GM19463 (cell line): Measurements from ENCODE around the gene CADPS2.
A peak's percentile ranks its signal among the peaks of the same experiment; 100 is the strongest.

Source experiments
- ATAC-seq: cut with Tn5 transposase; IDR thresholded peaks from one replicate; pipeline ENCODE4 v1.9.1; 2021; ENCODE audit warnings: mild to moderate bottlenecking, moderate library complexity; ENCODE audit not compliant: unreplicated experiment

CADPS2 gene

GRCh38 chr7:122327969-122328368 lies 558.3 kb downstream of the CADPS2 start:
- no peak for ATAC-seq

GRCh38 chr7:122316467-122317388 lies 569.5 kb downstream of the CADPS2 start:
- no peak for ATAC-seq

- ATAC-seq = no peak
These were observed 570.5 kb downstream of the CADPS2 start for GRCh38 chr7:122315507-122316466.

GRCh38 chr7:122314284-122314683 lies 572.0 kb downstream of the CADPS2 start:
- no peak for ATAC-seq

GRCh38 chr7:122312789-122313188 lies 573.5 kb downstream of the CADPS2 start:
- no peak for ATAC-seq

GRCh38 chr7:122311734-122312450 lies 574.4 kb downstream of the CADPS2 start:
- no peak for ATAC-seq

GRCh38 chr7:122311050-122311700 lies 575.1 kb downstream of the CADPS2 start:
- no peak for ATAC-seq

- peak; percentile 50 for ATAC-seq
These were observed 575.9 kb downstream of the CADPS2 start for GRCh38 chr7:122310119-122311021.

GRCh38 chr7:122309421-122309820 lies 576.8 kb downstream of the CADPS2 start:
- ATAC-seq = no peak

- ATAC-seq = no peak
These were observed 579.0 kb downstream of the CADPS2 start for GRCh38 chr7:122307228-122307621.

GRCh38 chr7:122306320-122307227 lies 579.7 kb downstream of the CADPS2 start:
- ATAC-seq = no peak

GRCh38 chr7:122305475-122306319 lies 580.6 kb downstream of the CADPS2 start:
- no peak for ATAC-seq

GRCh38 chr7:122304996-122305421 lies 581.3 kb downstream of the CADPS2 start:
- no peak for ATAC-seq

- no peak for ATAC-seq
These were observed 581.8 kb downstream of the CADPS2 start, which contains the start of gene FEZF1 for GRCh38 chr7:122304319-122304975. Gene FEZF1 (minus strand): TSS chr7:122304750. CDS start chr7:122304437, 313 bp downstream.

- no peak for ATAC-seq
These were observed 582.5 kb downstream of the CADPS2 start for GRCh38 chr7:122303531-122304318.
